Activated T-helper 9 cell treated with anti-CD3 and anti-CD28 coated beads, Interleukin-2, amount 50 U/mL, for 16 hours (primary cell): Measurements from ENCODE around the gene EBNA1BP2.
"Not testable (repeated sequence)": the region's sequence is repeated elsewhere in the genome, so short reads cannot be mapped to it uniquely, and the experiment has no call there.

ENCODE experiments used
- DNase-seq: peaks from one replicate; pipeline ENCODE4 v3.0.0-alpha.2; 2020; ENCODE audit warnings: low read depth

EBNA1BP2 gene

GRCh38 chr1:43171876-43172526 lies at the start of gene EBNA1BP2, which contains the start of gene CFAP57:
Gene EBNA1BP2, minus strand, starts transcription at chr1:43172290. Its CDS starts 172 bp downstream, at chr1:43172118.
Gene CFAP57, plus strand, starts transcription at chr1:43172330. Its CDS starts 424 bp downstream, at chr1:43172754.
- peak; percentile 86 for DNase-seq

- no peak for DNase-seq
Measured at GRCh38 chr1:43221797-43222196, 49.7 kb upstream of the EBNA1BP2 start.

- no peak for DNase-seq
Measured at GRCh38 chr1:43220905-43221778, 49.1 kb upstream of the EBNA1BP2 start.

- no peak for DNase-seq
Measured at GRCh38 chr1:43217747-43218146, 45.7 kb upstream of the EBNA1BP2 start.

- DNase-seq, result no peak
Measured at GRCh38 chr1:43214501-43215444, 42.7 kb upstream of the EBNA1BP2 start.

GRCh38 chr1:43208277-43208676 lies 36.2 kb upstream of the EBNA1BP2 start:
- DNase-seq, result not testable (repeated sequence)

- no peak for DNase-seq
Measured at GRCh38 chr1:43207229-43207853, 35.3 kb upstream of the EBNA1BP2 start.

- no peak for DNase-seq
Measured at GRCh38 chr1:43206600-43207228, 34.6 kb upstream of the EBNA1BP2 start.

- DNase-seq, result no peak
Measured at GRCh38 chr1:43205671-43206070, 33.6 kb upstream of the EBNA1BP2 start.

GRCh38 chr1:43204394-43204793 lies 32.3 kb upstream of the EBNA1BP2 start:
- no peak for DNase-seq

GRCh38 chr1:43203859-43204258 lies 31.8 kb upstream of the EBNA1BP2 start:
- DNase-seq, result no peak

GRCh38 chr1:43199093-43199726 lies 27.1 kb upstream of the EBNA1BP2 start:
- no peak for DNase-seq

- no peak for DNase-seq
Measured at GRCh38 chr1:43197343-43198127, 25.4 kb upstream of the EBNA1BP2 start.

- no peak for DNase-seq
Measured at GRCh38 chr1:43194509-43194908, 22.4 kb upstream of the EBNA1BP2 start.

GRCh38 chr1:43188106-43188505 lies 16.0 kb upstream of the EBNA1BP2 start:
- DNase-seq, result no peak

- no peak for DNase-seq
Measured at GRCh38 chr1:43184995-43185394, 12.9 kb upstream of the EBNA1BP2 start.

- no peak for DNase-seq
Measured at GRCh38 chr1:43184388-43184787, 12.3 kb upstream of the EBNA1BP2 start.

- no peak for DNase-seq
Measured at GRCh38 chr1:43177691-43178090, 5.6 kb upstream of the EBNA1BP2 start.

GRCh38 chr1:43174873-43175272 lies 2.8 kb upstream of the EBNA1BP2 start:
- DNase-seq, result no peak

GRCh38 chr1:43172527-43172972 lies 460 bp upstream of the EBNA1BP2 start:
- DNase-seq, result peak; percentile 77
